ENCODE measurements around the gene C6orf163.

- TF ChIP-seq CTCF (IDR thresholded peaks at IDR 0.05) (peak; percentile 56 to 74 (median 64)), POLR2A (IDR thresholded peaks at IDR 0.05) (no peak)
Measured at GRCh38 chr6:87393026-87393622, 48.5 kb downstream of the C6orf163 start.
